K562 (cell line): ENCODE measurements around the gene CRABP1. TPM values are rescaled to one million over a fixed set of nuclear protein-coding genes. Genes with fewer than 3 reads are reported as not detected.

ENCODE experiments used
- CC2D1A ChIP-seq: fragments of 450-650 bp; IDR thresholded peaks from 2 replicates; pipeline ENCODE4 v1.6.1; 2017; ENCODE audit warnings: mild to moderate bottlenecking
- EGR1 ChIP-seq: fragments of 450-650 bp; conservative IDR thresholded peaks from 2 replicates; pipeline ENCODE4 v1.6.1; 2017; ENCODE audit warnings: mild to moderate bottlenecking
- FOXK2 ChIP-seq, 2 experiments: fragments of 450-650 bp; IDR thresholded peaks in 1 of 2; conservative IDR thresholded peaks in 1 of 2; 2 replicates each; pipeline ENCODE4 v1.6.1; 2016; ENCODE audit warnings: low read depth in 2 of 2, mild to moderate bottlenecking in 1 of 2
- IFI16 ChIP-seq: fragments of 250-450 bp; sonication (Bioruptor Pico); IDR thresholded peaks from 2 replicates; pipeline ENCODE4 v2.1.2; 2022; ENCODE audit warnings: mild to moderate bottlenecking, inconsistent platforms
- NRF1 ChIP-seq, 2 experiments: fragments of 450-650 bp; IDR thresholded peaks in 1 of 2; conservative IDR thresholded peaks in 1 of 2; 2 replicates each; pipeline ENCODE4 v1.6.1; 2014; ENCODE audit warnings: mild to moderate bottlenecking in 2 of 2
- RBBP5 ChIP-seq: fragments of 200-600 bp; sonication (generic); IDR thresholded peaks from 2 replicates; pipeline ENCODE4 v1.6.1; 2012; ENCODE audit warnings: borderline replicate concordance, mild to moderate bottlenecking, low read length, control low read depth, inconsistent platforms; ENCODE audit not compliant: insufficient read depth, poor library complexity, severe bottlenecking
- SMARCA4 ChIP-seq: fragments of 450-650 bp; IDR thresholded peaks from 2 replicates; pipeline ENCODE4 v1.6.1; 2016
- SMARCB1 ChIP-seq: IDR thresholded peaks from 2 replicates; pipeline ENCODE4 v1.6.1; 2011; ENCODE audit warnings: improper control_type of control experiment, low read depth; ENCODE audit not compliant: insufficient read length
- SMC3 ChIP-seq: conservative IDR thresholded peaks from 2 replicates; pipeline ENCODE4 v1.6.1; 2011; ENCODE audit warnings: low read depth, low read length, improper control_type of control experiment; ENCODE audit not compliant: insufficient read depth
- ZBTB7A ChIP-seq: IDR thresholded peaks from 2 replicates; pipeline ENCODE4 v1.6.1; 2011; ENCODE audit warnings: low read depth, mild to moderate bottlenecking, low read length, moderate library complexity, borderline replicate concordance; ENCODE audit not compliant: control insufficient read depth
- ZKSCAN8 ChIP-seq: fragments of 200-800 bp; sonication (Bioruptor generic); IDR thresholded peaks from 2 replicates; pipeline ENCODE4 v1.6.1; 2016; ENCODE audit warnings: missing genetic modification characterization, missing compliant biosample characterization
- polyA plus RNA-seq, 8 experiments: library from polyadenylated mRNA; depleted of rRNA in 4 of 8; stranded (reverse) in 5 of 8; unstranded in 3 of 8; fragments of >200 nt; fragmentation: Nextera tagmentation in 2 of 8; fragmentation: Illumina TruSeq in 1 of 8; extraction: Ambion mirVana in 2 of 8; extraction: Trizol in 1 of 8; gene quantifications; 2 replicates each; pipeline versions ENCODE4 v1.2.1 to v1.2.3, GENCODE V29; 2011 to 2014; ENCODE audit warnings: inconsistent platforms in 1 of 8, missing spikeins in 1 of 8
- total RNA-seq, 7 experiments: library from RNA; depleted of rRNA in 6 of 7; stranded (reverse); fragments of >200 nt in 6 of 7; fragmentation: Illumina TruSeq in 2 of 7; extraction: Trizol in 2 of 7; gene quantifications; 2 replicates each; pipeline versions ENCODE4 v1.2.1 to v1.2.3, GENCODE V29; 2011 to 2021; ENCODE audit warnings: low replicate concordance in 1 of 7
- TF ChIP-seq, protein P1 (sequence below): fragments of 250-450 bp; sonication (Bioruptor Pico); IDR thresholded peaks from 2 replicates; pipeline ENCODE4 v1.4.0; 2020; ENCODE audit warnings: mild to moderate bottlenecking, moderate library complexity
- TF ChIP-seq, protein P2 (sequence below): IDR thresholded peaks from 3 replicates; pipeline ENCODE4 v1.6.1; 2011; ENCODE audit warnings: borderline replicate concordance, mild to moderate bottlenecking; ENCODE audit not compliant: insufficient read length, insufficient read depth
- TF ChIP-seq, protein P3 (sequence below): sonication (generic); formaldehyde crosslinking; IDR thresholded peaks from 2 replicates; pipeline ENCODE4 v1.5.0; 2020; ENCODE audit warnings: missing genetic modification reagents
- TF ChIP-seq, protein P4 (sequence below): fragments of 250-450 bp; sonication (Bioruptor Pico); IDR thresholded peaks from 2 replicates; pipeline ENCODE4 v1.8.0; 2021; ENCODE audit warnings: moderate library complexity, mild to moderate bottlenecking, inconsistent platforms
- TF ChIP-seq, protein P5 (sequence below): fragments of 450-650 bp; formaldehyde crosslinking; IDR thresholded peaks from 2 replicates; pipeline ENCODE4 v1.4.0; 2020; ENCODE audit warnings: mild to moderate bottlenecking
- TF ChIP-seq, protein P6 (sequence below): IDR thresholded peaks from 2 replicates; pipeline ENCODE4 v1.6.1; 2012; ENCODE audit warnings: low read depth, low read length, improper control_type of control experiment, borderline replicate concordance

The CRABP1 gene
- total and polyA plus RNA-seq, 9 of the 15 experiments (the other 6 are each of a cell fraction or from before 2014, with no cell fraction given) = 0.60 TPM; not detected in 8

DNA sequence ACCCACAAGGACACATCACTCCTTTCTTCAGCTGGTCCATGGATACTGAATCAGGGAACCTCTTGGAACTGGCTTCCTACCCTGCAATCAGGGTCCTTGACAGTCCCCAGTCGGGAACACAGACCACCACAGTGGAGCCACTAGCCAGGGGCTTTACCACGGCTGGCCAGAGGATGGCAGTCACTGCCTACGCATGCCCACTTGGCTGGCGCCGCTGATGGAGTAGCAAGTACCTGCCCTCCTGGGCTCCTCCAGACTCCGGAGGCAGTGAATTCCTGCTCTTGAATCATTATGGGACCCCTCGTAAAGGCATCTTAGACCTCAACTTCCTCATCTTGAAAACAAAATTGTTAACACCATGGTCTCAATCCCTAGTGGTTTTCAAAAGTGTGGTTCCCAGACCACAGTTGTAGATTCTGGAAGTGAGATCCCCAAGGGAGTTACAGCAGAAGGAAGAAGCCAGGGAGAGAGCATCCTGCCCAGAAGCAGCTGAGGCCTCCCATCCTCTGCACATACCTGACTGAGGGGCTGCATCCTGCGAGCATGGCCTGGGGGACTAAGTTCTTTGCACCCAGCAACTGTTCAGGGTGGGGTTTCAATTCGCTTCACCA is 31.6 kb upstream of the CRABP1 start (continued):
- TF ChIP-seq, protein P1, sequence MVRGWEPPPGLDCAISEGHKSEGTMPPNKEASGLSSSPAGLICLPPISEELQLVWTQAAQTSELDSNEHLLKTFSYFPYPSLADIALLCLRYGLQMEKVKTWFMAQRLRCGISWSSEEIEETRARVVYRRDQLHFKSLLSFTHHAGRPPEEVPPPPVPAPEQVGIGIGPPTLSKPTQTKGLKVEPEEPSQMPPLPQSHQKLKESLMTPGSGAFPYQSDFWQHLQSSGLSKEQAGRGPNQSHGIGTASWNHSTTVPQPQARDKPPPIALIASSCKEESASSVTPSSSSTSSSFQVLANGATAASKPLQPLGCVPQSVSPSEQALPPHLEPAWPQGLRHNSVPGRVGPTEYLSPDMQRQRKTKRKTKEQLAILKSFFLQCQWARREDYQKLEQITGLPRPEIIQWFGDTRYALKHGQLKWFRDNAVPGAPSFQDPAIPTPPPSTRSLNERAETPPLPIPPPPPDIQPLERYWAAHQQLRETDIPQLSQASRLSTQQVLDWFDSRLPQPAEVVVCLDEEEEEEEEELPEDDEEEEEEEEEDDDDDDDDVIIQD (CRISPR knock-in tag) = no peak
- TF ChIP-seq FOXK2 (conservative IDR thresholded peaks at IDR 0.05 in 1 of 2, IDR thresholded peaks at IDR 0.05 in 1 of 2; ENCODE audit: low read depth in 2 of 2) = no peak
- TF ChIP-seq, protein P2, sequence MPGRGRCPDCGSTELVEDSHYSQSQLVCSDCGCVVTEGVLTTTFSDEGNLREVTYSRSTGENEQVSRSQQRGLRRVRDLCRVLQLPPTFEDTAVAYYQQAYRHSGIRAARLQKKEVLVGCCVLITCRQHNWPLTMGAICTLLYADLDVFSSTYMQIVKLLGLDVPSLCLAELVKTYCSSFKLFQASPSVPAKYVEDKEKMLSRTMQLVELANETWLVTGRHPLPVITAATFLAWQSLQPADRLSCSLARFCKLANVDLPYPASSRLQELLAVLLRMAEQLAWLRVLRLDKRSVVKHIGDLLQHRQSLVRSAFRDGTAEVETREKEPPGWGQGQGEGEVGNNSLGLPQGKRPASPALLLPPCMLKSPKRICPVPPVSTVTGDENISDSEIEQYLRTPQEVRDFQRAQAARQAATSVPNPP = no peak
- peak; percentile 76; the same call in 1 of the 2 replicates for TF ChIP-seq ZBTB7A
- peak; percentile 75 for TF ChIP-seq SMC3
- no peak for TF ChIP-seq RBBP5
- TF ChIP-seq CC2D1A = 0 out of 2 replicates have a peak, but pooled peaks have one; percentile 34
- TF ChIP-seq, protein P3, sequence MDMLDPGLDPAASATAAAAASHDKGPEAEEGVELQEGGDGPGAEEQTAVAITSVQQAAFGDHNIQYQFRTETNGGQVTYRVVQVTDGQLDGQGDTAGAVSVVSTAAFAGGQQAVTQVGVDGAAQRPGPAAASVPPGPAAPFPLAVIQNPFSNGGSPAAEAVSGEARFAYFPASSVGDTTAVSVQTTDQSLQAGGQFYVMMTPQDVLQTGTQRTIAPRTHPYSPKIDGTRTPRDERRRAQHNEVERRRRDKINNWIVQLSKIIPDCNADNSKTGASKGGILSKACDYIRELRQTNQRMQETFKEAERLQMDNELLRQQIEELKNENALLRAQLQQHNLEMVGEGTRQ (CRISPR knock-in tag) = no peak
- TF ChIP-seq, protein P4, sequence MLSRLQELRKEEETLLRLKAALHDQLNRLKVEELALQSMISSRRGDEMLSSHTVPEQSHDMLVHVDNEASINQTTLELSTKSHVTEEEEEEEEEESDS = no peak
- TF ChIP-seq SMARCA4 = no peak
- TF ChIP-seq, protein P5, sequence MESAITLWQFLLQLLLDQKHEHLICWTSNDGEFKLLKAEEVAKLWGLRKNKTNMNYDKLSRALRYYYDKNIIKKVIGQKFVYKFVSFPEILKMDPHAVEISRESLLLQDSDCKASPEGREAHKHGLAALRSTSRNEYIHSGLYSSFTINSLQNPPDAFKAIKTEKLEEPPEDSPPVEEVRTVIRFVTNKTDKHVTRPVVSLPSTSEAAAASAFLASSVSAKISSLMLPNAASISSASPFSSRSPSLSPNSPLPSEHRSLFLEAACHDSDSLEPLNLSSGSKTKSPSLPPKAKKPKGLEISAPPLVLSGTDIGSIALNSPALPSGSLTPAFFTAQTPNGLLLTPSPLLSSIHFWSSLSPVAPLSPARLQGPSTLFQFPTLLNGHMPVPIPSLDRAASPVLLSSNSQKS (CRISPR knock-in tag) = no peak
- TF ChIP-seq SMARCB1 = no peak
- TF ChIP-seq IFI16 (CRISPR knock-in tag) = no peak
- TF ChIP-seq, protein P6, sequence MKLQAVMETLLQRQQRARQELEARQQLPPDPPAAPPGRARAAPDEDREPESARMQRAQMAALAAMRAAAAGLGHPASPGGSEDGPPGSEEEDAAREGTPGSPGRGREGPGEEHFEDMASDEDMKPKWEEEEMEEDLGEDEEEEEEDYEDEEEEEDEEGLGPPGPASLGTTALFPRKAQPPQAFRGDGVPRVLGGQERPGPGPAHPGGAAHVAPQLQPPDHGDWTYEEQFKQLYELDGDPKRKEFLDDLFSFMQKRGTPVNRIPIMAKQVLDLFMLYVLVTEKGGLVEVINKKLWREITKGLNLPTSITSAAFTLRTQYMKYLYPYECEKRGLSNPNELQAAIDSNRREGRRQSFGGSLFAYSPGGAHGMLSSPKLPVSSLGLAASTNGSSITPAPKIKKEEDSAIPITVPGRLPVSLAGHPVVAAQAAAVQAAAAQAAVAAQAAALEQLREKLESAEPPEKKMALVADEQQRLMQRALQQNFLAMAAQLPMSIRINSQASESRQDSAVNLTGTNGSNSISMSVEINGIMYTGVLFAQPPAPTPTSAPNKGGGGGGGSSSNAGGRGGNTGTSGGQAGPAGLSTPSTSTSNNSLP = no peak
- peak; percentile 42 to 57 for TF ChIP-seq NRF1 (conservative IDR thresholded peaks at IDR 0.05 in 1 of 2, IDR thresholded peaks at IDR 0.05 in 1 of 2)
- no peak for TF ChIP-seq EGR1
- no peak for TF ChIP-seq ZKSCAN8 (CRISPR knock-in tag)
